Heart left ventricle (tissue), 13 donors: ENCODE data around the gene TOLLIP.

Source experiments
- CTCF ChIP-seq, 12 donors: fragments of 200-600 bp; sonication (generic) in 4 of 12; IDR thresholded peaks; one replicate each; pipeline versions ENCODE4 v1.5.0 to v1.8.0; 2018 to 2022; ENCODE audit warnings: antibody characterized with exemption in 12 of 12, mild to moderate bottlenecking in 5 of 12
- POLR2A ChIP-seq, 2 donors: fragments of 450-650 bp; IDR thresholded peaks; one replicate each; pipeline ENCODE4 v1.6.1; 2017; ENCODE audit warnings: antibody characterized with exemption in 2 of 2, mild to moderate bottlenecking in 2 of 2, moderate library complexity in 2 of 2
- donor health status: ischemic (EF 13 %, LVEDD 7.1; RV severe dilation, severe dysfunction).
- donor health status: DM: no; HTN: yes; CAD: no.
- donor health status: DM: no; HTN: no; CAD: no.
- donor health status: ischemic (EF 25% LVEDD 6.9; RV normal size, moderate dysfunction).
- donor health status: ischemic (EF 25% LVEDD 5.7; RV mildly dilated, moderate dysfunction).
- donor health status: ischemic (EF 35%, LVEDD 5.7; RV mildly dilated, moderate dysfunction).
- donor health status: nonischemic (EF 11% LVEDD 7.7; RV severe dilation, severe dysfunction).
- donor health status: DM: yes; HTN: yes; CAD: no.
- donor health status: PGD.
- donor health status: ischemic (EF 29% LVEDD 5.4; RV normal size, mild dysfunction).
- donor health status: nonischemic (EF 23%, LVEDD 6.1; RV moderate dilation, normal function).

- TF ChIP-seq CTCF (IDR thresholded peaks at IDR 0.05) (no peak), POLR2A (IDR thresholded peaks at IDR 0.05) (no peak)
Measured at GRCh38 chr11:1302461-1303125, 6.8 kb downstream of the TOLLIP start.
